ENCODE results near the gene GLP2R.

DNA sequence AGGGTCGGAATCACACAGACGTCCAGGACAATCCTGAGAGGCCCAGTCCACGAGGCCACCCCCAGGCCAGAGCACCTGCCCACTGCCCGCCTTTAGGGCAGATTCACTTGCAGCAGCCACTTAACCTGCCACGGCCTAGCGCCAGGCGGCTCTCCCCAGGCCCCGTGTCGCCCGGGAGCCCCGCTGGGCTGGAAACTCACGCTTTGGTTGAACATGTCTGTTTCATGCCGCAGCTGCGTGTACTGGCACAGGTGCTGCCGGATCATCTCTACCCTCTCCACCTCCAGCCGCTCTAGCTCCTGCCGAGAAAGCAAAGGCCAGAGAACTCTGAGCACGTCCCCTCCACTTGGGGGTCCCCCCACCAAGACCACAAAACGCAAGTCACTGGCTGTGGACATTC, 92.1 kb downstream of the GLP2R start:
- TF ChIP-seq, protein P1, sequence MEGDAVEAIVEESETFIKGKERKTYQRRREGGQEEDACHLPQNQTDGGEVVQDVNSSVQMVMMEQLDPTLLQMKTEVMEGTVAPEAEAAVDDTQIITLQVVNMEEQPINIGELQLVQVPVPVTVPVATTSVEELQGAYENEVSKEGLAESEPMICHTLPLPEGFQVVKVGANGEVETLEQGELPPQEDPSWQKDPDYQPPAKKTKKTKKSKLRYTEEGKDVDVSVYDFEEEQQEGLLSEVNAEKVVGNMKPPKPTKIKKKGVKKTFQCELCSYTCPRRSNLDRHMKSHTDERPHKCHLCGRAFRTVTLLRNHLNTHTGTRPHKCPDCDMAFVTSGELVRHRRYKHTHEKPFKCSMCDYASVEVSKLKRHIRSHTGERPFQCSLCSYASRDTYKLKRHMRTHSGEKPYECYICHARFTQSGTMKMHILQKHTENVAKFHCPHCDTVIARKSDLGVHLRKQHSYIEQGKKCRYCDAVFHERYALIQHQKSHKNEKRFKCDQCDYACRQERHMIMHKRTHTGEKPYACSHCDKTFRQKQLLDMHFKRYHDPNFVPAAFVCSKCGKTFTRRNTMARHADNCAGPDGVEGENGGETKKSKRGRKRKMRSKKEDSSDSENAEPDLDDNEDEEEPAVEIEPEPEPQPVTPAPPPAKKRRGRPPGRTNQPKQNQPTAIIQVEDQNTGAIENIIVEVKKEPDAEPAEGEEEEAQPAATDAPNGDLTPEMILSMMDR (IDR thresholded peaks at IDR 0.05; ENCODE audit: low read length), result no peak
- TF ChIP-seq EZH2 (optimal IDR thresholded peaks at IDR 0.05; ENCODE audit: low read depth, low read length), result no peak
